Measurements from ENCODE around the gene TYMS.

TYMS gene

GRCh38 chr18:666177-666576 is 8.7 kb downstream of the TYMS start:
- H3K9me3 ChIP-seq (ENCODE audit: control insufficient read depth, low read length), result no peaks in the 10 kb centered on the region
- DNase-seq (ENCODE audit: low read depth), result no peak
- H3K36me3 ChIP-seq (ENCODE audit: control insufficient read depth, insufficient read depth, low read length, severe bottlenecking), result peaks cover 11% of the 10 kb centered on the region
- no peaks in the 10 kb centered on the region for H3K4me1 ChIP-seq (ENCODE audit: control insufficient read depth, insufficient read depth, low read length)
- H3K9ac ChIP-seq (ENCODE audit: low read length), result no peak overlapping the region
- H3K4me3 ChIP-seq (ENCODE audit: low read length), result no peak overlapping the region
- H3K27me3 ChIP-seq (replicated peaks; ENCODE audit: control insufficient read depth, insufficient read depth, low read length), result no peaks in the 10 kb centered on the region

- H3K27me3 ChIP-seq (replicated peaks; ENCODE audit: control insufficient read depth, insufficient read depth, low read length), result no peaks in the 10 kb centered on the region
- no peaks in the 10 kb centered on the region for H3K4me1 ChIP-seq (ENCODE audit: control insufficient read depth, insufficient read depth, low read length)
- no peak for DNase-seq (ENCODE audit: low read depth)
- no peak overlapping the region for H3K9ac ChIP-seq (ENCODE audit: low read length)
- peaks cover 16% of the 10 kb centered on the region for H3K36me3 ChIP-seq (ENCODE audit: control insufficient read depth, insufficient read depth, low read length, severe bottlenecking)
- no peak overlapping the region for H3K4me3 ChIP-seq (ENCODE audit: low read length)
- no peaks in the 10 kb centered on the region for H3K9me3 ChIP-seq (ENCODE audit: control insufficient read depth, low read length)
Observed at GRCh38 chr18:666628-667027, 9.2 kb downstream of the TYMS start.

GRCh38 chr18:668260-668659 is 10.8 kb downstream of the TYMS start:
- Histone ChIP-seq H3K4me3 (ENCODE audit: low read length) (no peak overlapping the region), H3K9ac (ENCODE audit: low read length) (no peak overlapping the region), H3K36me3 (ENCODE audit: control insufficient read depth, insufficient read depth, low read length, severe bottlenecking) (peaks cover 30% of the 10 kb centered on the region), H3K9me3 (ENCODE audit: control insufficient read depth, low read length) (no peaks in the 10 kb centered on the region), H3K4me1 (ENCODE audit: control insufficient read depth, insufficient read depth, low read length) (no peaks in the 10 kb centered on the region), H3K27me3 (replicated peaks; ENCODE audit: control insufficient read depth, insufficient read depth, low read length) (no peaks in the 10 kb centered on the region)
- no peak for DNase-seq (ENCODE audit: low read depth)

GRCh38 chr18:669077-669476 is 11.6 kb downstream of the TYMS start:
- no peak for DNase-seq (ENCODE audit: low read depth)
- H3K9ac ChIP-seq (ENCODE audit: low read length), result no peak overlapping the region
- H3K9me3 ChIP-seq (ENCODE audit: control insufficient read depth, low read length), result no peaks in the 10 kb centered on the region
- H3K4me1 ChIP-seq (ENCODE audit: control insufficient read depth, insufficient read depth, low read length), result peaks cover 2% of the 10 kb centered on the region
- H3K4me3 ChIP-seq (ENCODE audit: low read length), result no peak overlapping the region
- H3K36me3 ChIP-seq (ENCODE audit: control insufficient read depth, insufficient read depth, low read length, severe bottlenecking), result peaks cover 39% of the 10 kb centered on the region
- no peaks in the 10 kb centered on the region for H3K27me3 ChIP-seq (replicated peaks; ENCODE audit: control insufficient read depth, insufficient read depth, low read length)

GRCh38 chr18:670522-670921 is 13.1 kb downstream of the TYMS start:
- no peak overlapping the region for H3K4me3 ChIP-seq (ENCODE audit: low read length)
- H3K27me3 ChIP-seq (replicated peaks; ENCODE audit: control insufficient read depth, insufficient read depth, low read length), result no peaks in the 10 kb centered on the region
- H3K9me3 ChIP-seq (ENCODE audit: control insufficient read depth, low read length), result no peaks in the 10 kb centered on the region
- H3K9ac ChIP-seq (ENCODE audit: low read length), result no peak overlapping the region
- peaks cover 5% of the 10 kb centered on the region for H3K4me1 ChIP-seq (ENCODE audit: control insufficient read depth, insufficient read depth, low read length)
- DNase-seq (ENCODE audit: low read depth), result no peak
- H3K36me3 ChIP-seq (ENCODE audit: control insufficient read depth, insufficient read depth, low read length, severe bottlenecking), result peaks cover 47% of the 10 kb centered on the region

- peaks cover 55% of the 10 kb centered on the region for H3K36me3 ChIP-seq (ENCODE audit: control insufficient read depth, insufficient read depth, low read length, severe bottlenecking)
- H3K27me3 ChIP-seq (replicated peaks; ENCODE audit: control insufficient read depth, insufficient read depth, low read length), result no peaks in the 10 kb centered on the region
- no peak for DNase-seq (ENCODE audit: low read depth)
- H3K4me1 ChIP-seq (ENCODE audit: control insufficient read depth, insufficient read depth, low read length), result peaks cover 5% of the 10 kb centered on the region
- H3K4me3 ChIP-seq (ENCODE audit: low read length), result no peak overlapping the region
- no peak overlapping the region for H3K9ac ChIP-seq (ENCODE audit: low read length)
- H3K9me3 ChIP-seq (ENCODE audit: control insufficient read depth, low read length), result no peaks in the 10 kb centered on the region
Observed at GRCh38 chr18:671405-671804, 14.0 kb downstream of the TYMS start.

- Histone ChIP-seq H3K4me1 (ENCODE audit: control insufficient read depth, insufficient read depth, low read length) (peaks cover 5% of the 10 kb centered on the region), H3K36me3 (ENCODE audit: control insufficient read depth, insufficient read depth, low read length, severe bottlenecking) (peaks cover 73% of the 10 kb centered on the region), H3K9me3 (ENCODE audit: control insufficient read depth, low read length) (no peaks in the 10 kb centered on the region), H3K9ac (ENCODE audit: low read length) (no peak overlapping the region), H3K4me3 (ENCODE audit: low read length) (no peak overlapping the region), H3K27me3 (replicated peaks; ENCODE audit: control insufficient read depth, insufficient read depth, low read length) (no peaks in the 10 kb centered on the region)
- no peak for DNase-seq (ENCODE audit: low read depth)
Observed at GRCh38 chr18:673317-673716, 15.9 kb downstream of the TYMS start.

- no peak for DNase-seq (ENCODE audit: low read depth)
- H3K4me1 ChIP-seq (ENCODE audit: control insufficient read depth, insufficient read depth, low read length), result peaks cover 5% of the 10 kb centered on the region
- no peak overlapping the region for H3K4me3 ChIP-seq (ENCODE audit: low read length)
- H3K27me3 ChIP-seq (replicated peaks; ENCODE audit: control insufficient read depth, insufficient read depth, low read length), result no peaks in the 10 kb centered on the region
- no peak overlapping the region for H3K9ac ChIP-seq (ENCODE audit: low read length)
- H3K36me3 ChIP-seq (ENCODE audit: control insufficient read depth, insufficient read depth, low read length, severe bottlenecking), result peaks cover 78% of the 10 kb centered on the region
- H3K9me3 ChIP-seq (ENCODE audit: control insufficient read depth, low read length), result no peaks in the 10 kb centered on the region
Observed at GRCh38 chr18:673769-674168, 16.3 kb downstream of the TYMS start.

- DNase-seq (ENCODE audit: low read depth), result no peak
Observed at GRCh38 chr18:675307-675706, 17.9 kb downstream of the TYMS start.

GRCh38 chr18:676069-676468 is 18.6 kb downstream of the TYMS start:
- DNase-seq (ENCODE audit: low read depth), result no peak
- Histone ChIP-seq H3K9me3 (ENCODE audit: control insufficient read depth, low read length) (no peaks in the 10 kb centered on the region), H3K9ac (ENCODE audit: low read length) (no peak overlapping the region), H3K4me1 (ENCODE audit: control insufficient read depth, insufficient read depth, low read length) (peaks cover 5% of the 10 kb centered on the region), H3K36me3 (ENCODE audit: control insufficient read depth, insufficient read depth, low read length, severe bottlenecking) (peaks cover 73% of the 10 kb centered on the region), H3K4me3 (ENCODE audit: low read length) (no peak overlapping the region), H3K27me3 (replicated peaks; ENCODE audit: control insufficient read depth, insufficient read depth, low read length) (no peaks in the 10 kb centered on the region)

More at GRCh38 chr18:675307-675706, 17.9 kb downstream of the TYMS start:
- H3K9me3 ChIP-seq (ENCODE audit: control insufficient read depth, low read length), result no peaks in the 10 kb centered on the region
- no peak overlapping the region for H3K4me3 ChIP-seq (ENCODE audit: low read length)
- H3K36me3 ChIP-seq (ENCODE audit: control insufficient read depth, insufficient read depth, low read length, severe bottlenecking), result peaks cover 81% of the 10 kb centered on the region
- no peak overlapping the region for H3K9ac ChIP-seq (ENCODE audit: low read length)
- peaks cover 5% of the 10 kb centered on the region for H3K4me1 ChIP-seq (ENCODE audit: control insufficient read depth, insufficient read depth, low read length)
- no peaks in the 10 kb centered on the region for H3K27me3 ChIP-seq (replicated peaks; ENCODE audit: control insufficient read depth, insufficient read depth, low read length)

- Histone ChIP-seq H3K9me3 (ENCODE audit: control insufficient read depth, low read length) (no peaks in the 10 kb centered on the region), H3K36me3 (ENCODE audit: control insufficient read depth, insufficient read depth, low read length, severe bottlenecking) (peaks cover 74% of the 10 kb centered on the region), H3K4me3 (ENCODE audit: low read length) (no peak overlapping the region), H3K4me1 (ENCODE audit: control insufficient read depth, insufficient read depth, low read length) (peaks cover 5% of the 10 kb centered on the region), H3K27me3 (replicated peaks; ENCODE audit: control insufficient read depth, insufficient read depth, low read length) (no peaks in the 10 kb centered on the region), H3K9ac (ENCODE audit: low read length) (no peak overlapping the region)
- no peak for DNase-seq (ENCODE audit: low read depth)
Observed at GRCh38 chr18:676736-677135, 19.3 kb downstream of the TYMS start.

- peaks cover 5% of the 10 kb centered on the region for H3K4me1 ChIP-seq (ENCODE audit: control insufficient read depth, insufficient read depth, low read length)
- peaks cover 75% of the 10 kb centered on the region for H3K36me3 ChIP-seq (ENCODE audit: control insufficient read depth, insufficient read depth, low read length, severe bottlenecking)
- H3K9ac ChIP-seq (ENCODE audit: low read length), result no peak overlapping the region
- H3K27me3 ChIP-seq (replicated peaks; ENCODE audit: control insufficient read depth, insufficient read depth, low read length), result no peaks in the 10 kb centered on the region
- no peaks in the 10 kb centered on the region for H3K9me3 ChIP-seq (ENCODE audit: control insufficient read depth, low read length)
- H3K4me3 ChIP-seq (ENCODE audit: low read length), result no peak overlapping the region
- DNase-seq (ENCODE audit: low read depth), result no peak
Observed at GRCh38 chr18:677145-677544, 19.7 kb downstream of the TYMS start.

Data from adipocyte (in vitro differentiated cells).